Stimulated activated CD8-positive, alpha-beta memory T cell treated with anti-CD3 and anti-CD28 coated beads, Interleukin-12 subunit alpha, Interleukin-12 subunit beta, amount 100 ng/mL, for 1 hour (primary cell): ENCODE measurements around the gene TP73.

Experiments used
- DNase-seq: peaks from one replicate; pipeline ENCODE4 v3.0.0-alpha.2; 2020; ENCODE audit warnings: low read depth

TP73 gene

GRCh38 chr1:3651930-3652547 is at the start of gene TP73:
Gene TP73, plus strand, starts transcription at chr1:3652516. Its CDS starts 29,850 bp downstream, at chr1:3682366.
- no peak for DNase-seq

GRCh38 chr1:3603156-3603555 is 49.2 kb upstream of the TP73 start:
- DNase-seq: no peak

- no peak for DNase-seq
Observed at GRCh38 chr1:3603571-3604467, 48.5 kb upstream of the TP73 start.

GRCh38 chr1:3604468-3604974 is 47.8 kb upstream of the TP73 start:
- no peak for DNase-seq

GRCh38 chr1:3604997-3605823 is 47.1 kb upstream of the TP73 start:
- no peak for DNase-seq

GRCh38 chr1:3606779-3607702 is 45.3 kb upstream of the TP73 start:
- DNase-seq: no peak

GRCh38 chr1:3607703-3608065 is 44.6 kb upstream of the TP73 start:
- no peak for DNase-seq

GRCh38 chr1:3608154-3608553 is 44.2 kb upstream of the TP73 start:
- no peak for DNase-seq

GRCh38 chr1:3609016-3609768 is 43.1 kb upstream of the TP73 start:
- DNase-seq: no peak

GRCh38 chr1:3609769-3610526 is 42.4 kb upstream of the TP73 start:
- no peak for DNase-seq

GRCh38 chr1:3610527-3611169 is 41.7 kb upstream of the TP73 start:
- DNase-seq: no peak

- peak; percentile 33 for DNase-seq
Observed at GRCh38 chr1:3611170-3612019, 40.9 kb upstream of the TP73 start, which contains the start of gene MEGF6. Gene MEGF6, minus strand, starts transcription at chr1:3611508. Its CDS starts 240 bp downstream, at chr1:3611268.

- DNase-seq: no peak
Observed at GRCh38 chr1:3612123-3612522, 40.2 kb upstream of the TP73 start.

GRCh38 chr1:3614755-3615742 is 37.3 kb upstream of the TP73 start:
- no peak for DNase-seq

GRCh38 chr1:3616861-3617260 is 35.5 kb upstream of the TP73 start:
- DNase-seq: no peak

- DNase-seq: no peak
Observed at GRCh38 chr1:3617806-3618345, 34.4 kb upstream of the TP73 start.

- DNase-seq: no peak
Observed at GRCh38 chr1:3618531-3618880, 33.8 kb upstream of the TP73 start.
